GM18520 (cell line): ENCODE results near the gene RAB8B.

ENCODE experiments used
- ATAC-seq: cut with Tn5 transposase; IDR thresholded peaks from one replicate; pipeline ENCODE4 v1.9.1; 2021; ENCODE audit not compliant: unreplicated experiment

Gene RAB8B

GRCh38 chr15:63188926-63189871 is at the start of gene RAB8B:
TSS of gene RAB8B (plus strand) at chr15:63189606. CDS start at chr15:63189625, 19 bp downstream.
- ATAC-seq = peak; percentile 63

DNA sequence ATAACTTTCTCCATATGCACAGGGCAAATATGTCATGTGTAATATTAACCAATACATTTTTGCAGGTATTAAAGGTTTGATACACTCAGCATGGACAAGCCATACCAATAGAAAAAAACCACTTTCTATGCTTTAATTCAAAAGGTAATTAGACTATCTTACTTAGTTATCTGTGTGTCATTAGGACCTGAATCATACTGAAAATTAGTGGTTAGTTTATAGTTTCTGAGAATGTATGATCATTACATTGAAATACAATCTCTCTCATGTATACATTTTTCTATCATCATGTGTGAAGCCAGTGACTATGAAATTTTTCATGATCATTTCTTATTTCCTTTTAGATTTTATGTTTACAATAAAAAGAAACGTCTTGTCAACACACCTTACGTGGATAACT is 48.5 kb upstream of the RAB8B start:
- no peak for ATAC-seq

- no peak for ATAC-seq
Observed at GRCh38 chr15:63145426-63145825, 44.0 kb upstream of the RAB8B start.

DNA sequence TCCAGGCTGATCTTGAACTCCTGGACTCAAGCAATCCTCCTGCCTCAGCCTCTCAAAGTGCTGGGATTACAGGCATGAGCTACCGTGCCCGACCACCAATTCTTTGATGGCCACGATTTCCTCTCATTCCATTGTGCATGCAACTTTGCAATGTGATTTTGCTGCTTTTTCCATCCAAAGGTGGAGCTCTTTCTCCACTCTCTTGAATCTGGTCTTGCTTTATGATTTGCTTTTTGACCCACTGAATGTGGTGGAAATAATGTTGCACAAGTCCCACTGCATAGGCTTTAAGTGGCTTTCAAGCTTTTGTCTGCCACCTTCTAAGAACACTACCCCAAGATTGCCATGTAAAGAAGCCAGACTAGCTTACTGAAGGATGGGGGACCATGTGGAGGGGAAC is 42.7 kb upstream of the RAB8B start:
- ATAC-seq = no peak

DNA sequence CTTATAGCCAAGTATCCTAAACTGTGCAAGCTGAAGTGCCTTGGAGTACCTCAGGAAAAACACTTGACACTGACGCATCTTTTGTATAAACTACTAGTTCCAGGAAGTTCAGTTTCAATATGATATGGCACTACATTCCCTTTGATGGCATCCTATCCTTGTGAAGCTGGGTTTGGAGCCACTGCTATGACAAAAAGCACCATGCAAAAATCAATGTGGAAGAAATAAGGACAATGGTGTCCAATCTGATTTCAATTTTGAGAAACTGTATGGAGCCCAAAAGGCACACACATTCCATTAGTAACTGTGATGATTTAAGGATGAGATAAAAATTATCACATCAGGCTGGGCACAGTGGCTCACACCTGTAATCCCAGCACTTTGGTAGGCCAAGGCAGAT is 37.7 kb upstream of the RAB8B start:
- ATAC-seq = no peak

- ATAC-seq = no peak
Observed at GRCh38 chr15:63155486-63155885, 33.9 kb upstream of the RAB8B start.

- ATAC-seq = no peak
Observed at GRCh38 chr15:63156086-63156710, 33.2 kb upstream of the RAB8B start.

DNA sequence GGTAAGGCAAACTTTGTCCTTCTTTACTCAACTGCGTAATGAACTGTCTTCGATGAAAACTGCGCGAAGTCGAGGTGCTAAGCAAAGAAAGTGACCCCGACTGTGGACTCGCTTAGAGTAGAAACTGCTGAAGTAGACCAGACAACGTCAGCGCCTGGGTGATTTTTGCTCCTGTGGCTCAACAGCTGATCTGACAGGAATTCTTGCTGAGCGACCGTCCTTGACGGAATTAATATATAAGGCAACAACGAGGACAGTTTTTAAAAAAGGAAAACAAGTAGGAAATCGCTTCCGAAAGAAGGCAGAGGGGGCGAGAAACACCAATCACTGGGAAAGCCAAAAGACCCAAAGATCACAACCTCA is 32.7 kb upstream of the RAB8B start:
- peak; percentile 8 for ATAC-seq

DNA sequence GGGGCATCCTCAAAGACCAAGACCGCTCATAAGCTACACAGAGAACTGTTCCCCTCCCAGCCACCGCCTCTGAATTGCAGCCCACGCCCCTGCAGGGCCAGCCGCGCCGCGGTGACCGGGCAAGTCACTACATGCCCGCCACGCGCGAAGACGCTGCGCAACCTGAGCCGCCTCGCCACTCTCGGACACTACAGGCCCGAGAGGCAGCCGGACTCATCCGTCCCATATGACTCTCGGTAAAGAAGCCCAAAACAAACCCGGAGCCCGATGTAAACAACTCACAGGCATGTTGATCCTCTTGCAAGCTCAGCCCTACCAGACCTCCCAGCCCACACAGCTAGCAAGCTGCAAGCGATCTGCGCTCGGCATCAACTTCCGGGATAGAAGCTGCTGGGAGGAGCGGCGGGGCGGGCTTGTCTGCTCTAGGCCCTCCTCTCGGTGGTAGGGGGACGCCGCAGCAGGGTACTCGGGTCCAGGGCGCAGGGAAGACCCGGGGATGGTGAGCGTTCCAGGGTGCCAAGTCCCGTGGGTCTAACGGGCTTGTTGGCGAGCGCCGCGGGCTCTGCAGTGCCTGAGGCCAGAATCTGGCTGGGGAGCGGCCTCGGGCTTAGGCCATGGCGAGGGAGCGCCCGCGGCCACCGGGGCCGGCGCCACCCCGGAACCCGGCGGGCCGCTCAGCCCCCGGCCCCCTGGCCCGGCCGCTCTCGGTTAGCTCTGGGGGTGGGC is 32.1 kb upstream of the RAB8B start, which contains the start of gene RPS27L:
RPS27L (minus strand) TSS at position 360 of the 726 bp plus-strand sequence; CDS start at position 288, 72 bp downstream.
- ATAC-seq = peak; percentile 58

DNA sequence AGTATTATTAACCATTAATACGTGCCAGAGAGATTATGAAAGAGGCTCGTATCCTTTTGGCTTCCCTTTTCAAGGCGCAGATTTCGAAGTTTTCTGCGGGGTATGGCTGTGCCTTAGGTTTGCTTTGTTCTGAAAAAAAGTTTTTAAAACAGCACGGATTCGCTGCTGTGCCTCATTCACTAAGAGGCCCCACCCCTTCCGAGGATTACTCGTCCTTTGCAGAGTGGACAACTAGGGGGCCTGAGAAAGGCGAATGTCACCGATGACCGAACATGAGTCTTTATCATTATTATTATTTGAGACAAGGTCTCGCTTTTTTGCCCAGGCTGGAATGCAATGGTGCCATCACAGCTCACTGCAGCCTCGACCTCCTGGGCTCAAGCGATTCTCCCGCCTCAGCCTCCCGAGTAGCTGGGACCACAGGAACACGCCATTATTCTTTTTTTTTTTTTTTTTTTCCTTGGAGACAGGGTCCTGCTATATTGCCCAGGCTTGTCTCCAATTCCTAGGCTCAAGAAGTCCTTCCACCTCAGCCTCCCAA is 31.4 kb upstream of the RAB8B start:
- peak; percentile 15 for ATAC-seq

DNA sequence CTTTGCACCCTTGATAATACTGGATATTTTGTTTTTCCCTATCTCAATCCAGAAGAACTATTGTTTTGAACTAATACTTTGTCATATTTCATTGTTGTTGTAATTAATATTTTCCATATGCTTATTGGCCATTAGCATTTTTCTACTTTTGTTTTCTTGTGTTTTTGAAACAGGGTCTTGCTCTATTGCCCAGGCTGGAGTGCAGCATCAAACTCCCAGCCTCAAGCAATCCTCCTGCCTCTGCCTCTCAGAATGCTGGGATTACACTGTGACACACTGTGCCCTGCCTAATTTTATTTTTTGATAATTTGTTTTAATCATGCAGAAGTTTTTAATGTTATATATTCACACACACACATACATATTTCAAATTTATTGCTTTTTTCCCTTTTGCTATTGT is 28.8 kb upstream of the RAB8B start:
- no peak for ATAC-seq

DNA sequence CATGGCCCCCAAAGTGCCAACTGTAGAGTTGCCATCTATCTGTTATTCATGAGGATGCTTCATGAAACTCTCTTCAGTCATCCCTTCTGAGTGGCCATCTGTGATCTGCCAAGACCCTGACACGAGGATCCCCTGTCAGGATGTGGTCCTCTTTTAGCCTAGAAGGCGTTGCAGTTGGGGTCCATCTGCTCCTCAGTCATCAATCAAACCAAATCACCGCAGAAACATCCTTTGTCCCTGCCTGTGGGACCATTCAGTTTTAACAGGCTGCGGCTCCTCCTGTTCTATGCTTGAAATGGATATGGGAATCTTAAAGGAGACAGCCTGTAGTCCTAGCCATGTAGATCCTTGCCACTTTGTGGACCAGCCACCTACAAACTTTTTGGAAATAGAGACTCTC is 26.2 kb upstream of the RAB8B start:
- ATAC-seq = no peak

- no peak for ATAC-seq
Observed at GRCh38 chr15:63165166-63165859, 24.1 kb upstream of the RAB8B start.

DNA sequence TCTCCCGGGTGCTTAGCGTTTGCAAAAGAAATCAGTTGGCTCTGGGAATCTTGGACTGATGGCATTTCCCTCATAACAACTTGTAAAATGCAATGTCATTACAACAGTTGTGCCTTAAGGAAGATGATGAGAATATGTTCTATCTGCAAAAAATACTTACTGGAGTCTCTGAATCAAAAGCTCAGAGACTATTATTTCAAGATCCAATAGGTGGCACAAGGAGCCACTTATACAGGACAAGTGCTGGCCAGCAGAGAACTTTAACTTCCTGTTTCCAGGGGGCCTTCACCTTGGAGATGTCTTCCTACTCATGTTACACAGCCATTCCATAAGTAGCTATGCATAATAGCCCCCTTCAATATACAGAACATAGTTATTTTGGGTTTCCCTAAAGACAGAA is 23.2 kb upstream of the RAB8B start:
- ATAC-seq = no peak

- ATAC-seq = no peak
Observed at GRCh38 chr15:63169788-63170187, 19.6 kb upstream of the RAB8B start.

GRCh38 chr15:63172376-63172775 is 17.0 kb upstream of the RAB8B start:
- ATAC-seq = no peak

DNA sequence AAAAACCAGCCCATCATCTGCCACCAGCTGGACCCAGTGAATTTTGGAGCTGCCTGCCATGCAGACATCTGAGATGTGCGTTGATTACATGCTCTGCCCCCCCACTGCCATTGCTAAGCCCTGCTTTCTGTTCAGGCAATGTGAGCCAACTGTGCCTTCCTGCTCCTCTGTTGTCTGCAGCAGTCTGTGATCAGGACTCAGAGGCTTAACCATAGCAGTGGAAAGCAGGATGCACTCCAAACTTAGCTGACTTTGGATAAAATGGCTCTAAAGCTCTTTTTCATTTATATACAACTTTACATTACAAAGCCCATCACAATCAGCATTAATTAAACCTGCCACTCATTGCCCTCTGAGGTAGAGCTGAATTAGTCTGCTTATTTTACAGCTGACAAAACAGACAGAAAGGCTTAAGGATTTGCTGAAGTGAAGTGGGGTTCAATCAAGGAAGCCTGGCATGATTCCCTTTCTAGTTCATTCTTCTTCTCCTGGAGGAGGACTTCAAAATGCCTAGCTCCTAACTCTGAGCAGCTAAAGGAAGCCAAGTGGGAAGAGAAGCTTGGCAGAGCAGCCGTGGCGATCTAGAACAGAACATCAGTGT is 16.5 kb upstream of the RAB8B start:
- ATAC-seq = no peak

DNA sequence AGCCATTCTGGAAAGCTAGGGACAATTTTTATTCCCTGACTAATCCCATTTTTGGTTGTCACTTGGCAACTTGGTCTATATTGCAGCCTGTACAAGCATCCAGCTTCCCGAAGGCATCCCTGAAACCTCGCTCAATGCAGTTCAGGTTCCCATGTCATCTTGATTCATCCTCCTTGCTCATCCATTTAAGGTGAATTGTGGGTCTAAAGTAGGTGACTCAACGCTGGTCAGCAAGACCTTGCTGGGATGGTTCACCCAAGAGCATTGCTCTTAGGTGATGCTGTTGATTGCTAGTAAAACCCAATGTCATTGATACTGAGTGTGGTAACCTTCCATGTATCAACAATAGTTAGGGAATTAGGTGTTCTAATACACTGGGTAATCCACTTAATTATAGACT is 13.1 kb upstream of the RAB8B start:
- no peak for ATAC-seq

DNA sequence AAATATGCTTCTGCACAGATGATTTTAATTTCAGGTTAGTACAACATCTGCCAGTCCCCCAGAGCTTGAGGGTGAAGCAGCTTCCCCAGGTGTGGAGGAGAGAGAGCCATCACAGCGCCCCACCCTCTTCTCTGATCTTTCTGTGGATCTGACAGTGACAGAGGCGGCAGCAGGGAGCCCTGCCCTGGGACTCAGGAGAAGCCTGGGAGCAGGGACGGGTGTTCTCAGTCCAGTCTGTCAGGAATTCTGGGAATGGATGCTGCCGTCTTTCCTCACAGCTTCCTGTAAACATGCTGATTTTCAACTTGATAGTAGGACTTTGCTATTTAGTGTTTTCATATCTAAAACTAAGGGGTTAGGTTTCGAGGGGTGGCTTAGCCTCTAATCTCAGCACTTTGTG is 11.4 kb upstream of the RAB8B start:
- no peak for ATAC-seq

- no peak for ATAC-seq
Observed at GRCh38 chr15:63180746-63181145, 8.7 kb upstream of the RAB8B start.
